ENCODE data around the gene STMP1. TPM values are rescaled to one million over a fixed set of nuclear protein-coding genes. Genes with fewer than 3 reads are reported as not detected.

Gene STMP1
- total RNA-seq, 4 donors from 2014 or later, result 7.7 to 19.9 (median 11.8) TPM

DNA sequence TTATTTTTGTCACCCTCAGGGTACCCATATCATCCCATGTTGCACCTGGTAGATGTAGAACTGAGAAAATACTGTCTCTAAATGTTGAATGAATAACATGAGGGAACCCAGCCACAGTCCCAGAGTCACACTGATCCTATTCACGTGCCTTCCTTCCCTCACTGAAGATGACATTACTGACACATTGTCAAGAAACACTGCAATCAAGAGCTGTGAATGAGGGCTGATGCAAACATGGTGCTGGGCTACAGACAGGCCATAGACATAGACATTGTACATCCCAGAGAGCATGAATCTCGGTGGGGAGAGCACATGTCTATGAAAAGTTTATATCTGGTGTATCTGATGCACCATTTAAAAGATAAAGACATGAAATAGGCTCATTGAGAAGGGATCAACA, 55.9 kb downstream of the STMP1 start:
- Histone ChIP-seq H3K4me1 (no peaks in the 10 kb centered on the region), H3K9me3 (no peaks in the 10 kb centered on the region), H3K27me3 (no peaks in the 10 kb centered on the region), H3K27ac (no peak overlapping the region), H3K36me3 (no peaks in the 10 kb centered on the region), H3K4me3 (no peak overlapping the region)
- ATAC-seq (no peak), DNase-seq (no peak)
- in situ Hi-C loops (cut with MboI; ENCODE audit: low sequenced_read_pairs in 4 of 4) (no loop called here), intact Hi-C loops (cut with DNase I; ENCODE audit: low total_unique reads) (no loop called here)
- no peak for TF ChIP-seq POLR2A (IDR thresholded peaks at IDR 0.05)
- TF ChIP-seq, protein P1, sequence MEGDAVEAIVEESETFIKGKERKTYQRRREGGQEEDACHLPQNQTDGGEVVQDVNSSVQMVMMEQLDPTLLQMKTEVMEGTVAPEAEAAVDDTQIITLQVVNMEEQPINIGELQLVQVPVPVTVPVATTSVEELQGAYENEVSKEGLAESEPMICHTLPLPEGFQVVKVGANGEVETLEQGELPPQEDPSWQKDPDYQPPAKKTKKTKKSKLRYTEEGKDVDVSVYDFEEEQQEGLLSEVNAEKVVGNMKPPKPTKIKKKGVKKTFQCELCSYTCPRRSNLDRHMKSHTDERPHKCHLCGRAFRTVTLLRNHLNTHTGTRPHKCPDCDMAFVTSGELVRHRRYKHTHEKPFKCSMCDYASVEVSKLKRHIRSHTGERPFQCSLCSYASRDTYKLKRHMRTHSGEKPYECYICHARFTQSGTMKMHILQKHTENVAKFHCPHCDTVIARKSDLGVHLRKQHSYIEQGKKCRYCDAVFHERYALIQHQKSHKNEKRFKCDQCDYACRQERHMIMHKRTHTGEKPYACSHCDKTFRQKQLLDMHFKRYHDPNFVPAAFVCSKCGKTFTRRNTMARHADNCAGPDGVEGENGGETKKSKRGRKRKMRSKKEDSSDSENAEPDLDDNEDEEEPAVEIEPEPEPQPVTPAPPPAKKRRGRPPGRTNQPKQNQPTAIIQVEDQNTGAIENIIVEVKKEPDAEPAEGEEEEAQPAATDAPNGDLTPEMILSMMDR (IDR thresholded peaks at IDR 0.05 in 4 of 5, conservative IDR thresholded peaks at IDR 0.05 in 1 of 5), result no peak

DNA sequence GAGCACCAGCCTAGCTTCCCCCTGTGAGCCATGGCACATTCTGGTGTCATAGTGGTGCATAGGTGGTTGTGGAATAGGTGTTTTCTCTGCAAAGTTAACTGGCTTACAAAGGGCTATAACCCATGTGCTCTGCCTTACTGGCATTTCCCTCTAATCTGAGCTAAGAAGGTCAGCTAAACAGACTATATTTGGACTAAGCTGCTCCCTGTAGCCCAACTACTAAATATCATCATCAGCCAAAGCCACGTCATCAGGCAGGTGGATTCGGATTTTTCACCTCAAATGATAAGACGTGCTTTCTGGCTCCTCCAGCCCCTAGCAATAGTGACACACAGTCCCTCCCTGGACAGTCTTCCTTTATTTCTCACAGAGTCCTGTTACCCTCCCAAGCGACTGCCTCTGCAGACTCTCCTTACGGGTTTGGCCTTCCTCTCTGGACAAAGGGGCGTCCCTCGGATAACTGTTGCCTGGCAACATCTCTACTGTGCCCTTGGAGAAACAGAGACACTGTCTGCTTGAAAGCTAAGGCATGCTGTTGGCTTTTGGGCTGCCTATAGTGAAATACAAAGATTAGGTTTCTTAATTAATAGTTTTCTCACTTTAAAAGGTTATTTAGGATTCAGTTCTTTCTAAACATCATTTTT, 56.6 kb downstream of the STMP1 start:
- Histone ChIP-seq H3K4me1 (no peaks in the 10 kb centered on the region), H3K4me3 (no peak overlapping the region), H3K27me3 (no peaks in the 10 kb centered on the region), H3K27ac (no peak overlapping the region), H3K36me3 (no peaks in the 10 kb centered on the region), H3K9me3 (no peaks in the 10 kb centered on the region)
- ATAC-seq, result no peak
- TF ChIP-seq, protein P1 (IDR thresholded peaks at IDR 0.05 in 4 of 5, conservative IDR thresholded peaks at IDR 0.05 in 1 of 5), result no peak
- no peak for TF ChIP-seq POLR2A (IDR thresholded peaks at IDR 0.05)
- no peak for DNase-seq
- in situ Hi-C loops (cut with MboI; ENCODE audit: low sequenced_read_pairs in 4 of 4) (no loop called here), intact Hi-C loops (cut with DNase I; ENCODE audit: low total_unique reads) (no loop called here)

- Histone ChIP-seq H3K9me3 (no peaks in the 10 kb centered on the region), H3K4me1 (no peaks in the 10 kb centered on the region), H3K27ac (no peak overlapping the region), H3K4me3 (no peak overlapping the region), H3K36me3 (no peaks in the 10 kb centered on the region), H3K27me3 (no peaks in the 10 kb centered on the region)
- intact Hi-C loops (cut with DNase I; ENCODE audit: low total_unique reads), result no loop called here
- DNase-seq (no peak), ATAC-seq (no peak)
- TF ChIP-seq, protein P1 (IDR thresholded peaks at IDR 0.05 in 4 of 5, conservative IDR thresholded peaks at IDR 0.05 in 1 of 5), result no peak
- TF ChIP-seq POLR2A (IDR thresholded peaks at IDR 0.05), result no peak
- in situ Hi-C loops (cut with MboI; ENCODE audit: low sequenced_read_pairs in 4 of 4), result no loop called here
Measured at GRCh38 chr7:135719688-135720087, 57.4 kb downstream of the STMP1 start.

- no peaks in the 10 kb centered on the region for H3K9me3 ChIP-seq
- H3K4me1 ChIP-seq, result no peaks in the 10 kb centered on the region
- no peaks in the 10 kb centered on the region for H3K27me3 ChIP-seq
- TF ChIP-seq, protein P1 (IDR thresholded peaks at IDR 0.05 in 4 of 5, conservative IDR thresholded peaks at IDR 0.05 in 1 of 5), result no peak
- TF ChIP-seq POLR2A (IDR thresholded peaks at IDR 0.05), result no peak
- DNase-seq (no peak), ATAC-seq (no peak)
- in situ Hi-C loops (cut with MboI; ENCODE audit: low sequenced_read_pairs in 4 of 4) (no loop called here), intact Hi-C loops (cut with DNase I; ENCODE audit: low total_unique reads) (no loop called here)
- no peak overlapping the region for H3K27ac ChIP-seq
- H3K36me3 ChIP-seq, result no peaks in the 10 kb centered on the region
- no peak overlapping the region for H3K4me3 ChIP-seq
Measured at GRCh38 chr7:135721198-135721820, 59.0 kb downstream of the STMP1 start.
